SKM-1 treated with dmso at 0.1 percent for 144 hours (cell line): Measurements from ENCODE around the gene GNAI3.

Source experiments
- DNase-seq: peaks from one replicate; lab custom pipeline; 2025; ENCODE audit not compliant: unreplicated experiment; lab: John Stamatoyannopoulos, UW

Gene GNAI3

DNA sequence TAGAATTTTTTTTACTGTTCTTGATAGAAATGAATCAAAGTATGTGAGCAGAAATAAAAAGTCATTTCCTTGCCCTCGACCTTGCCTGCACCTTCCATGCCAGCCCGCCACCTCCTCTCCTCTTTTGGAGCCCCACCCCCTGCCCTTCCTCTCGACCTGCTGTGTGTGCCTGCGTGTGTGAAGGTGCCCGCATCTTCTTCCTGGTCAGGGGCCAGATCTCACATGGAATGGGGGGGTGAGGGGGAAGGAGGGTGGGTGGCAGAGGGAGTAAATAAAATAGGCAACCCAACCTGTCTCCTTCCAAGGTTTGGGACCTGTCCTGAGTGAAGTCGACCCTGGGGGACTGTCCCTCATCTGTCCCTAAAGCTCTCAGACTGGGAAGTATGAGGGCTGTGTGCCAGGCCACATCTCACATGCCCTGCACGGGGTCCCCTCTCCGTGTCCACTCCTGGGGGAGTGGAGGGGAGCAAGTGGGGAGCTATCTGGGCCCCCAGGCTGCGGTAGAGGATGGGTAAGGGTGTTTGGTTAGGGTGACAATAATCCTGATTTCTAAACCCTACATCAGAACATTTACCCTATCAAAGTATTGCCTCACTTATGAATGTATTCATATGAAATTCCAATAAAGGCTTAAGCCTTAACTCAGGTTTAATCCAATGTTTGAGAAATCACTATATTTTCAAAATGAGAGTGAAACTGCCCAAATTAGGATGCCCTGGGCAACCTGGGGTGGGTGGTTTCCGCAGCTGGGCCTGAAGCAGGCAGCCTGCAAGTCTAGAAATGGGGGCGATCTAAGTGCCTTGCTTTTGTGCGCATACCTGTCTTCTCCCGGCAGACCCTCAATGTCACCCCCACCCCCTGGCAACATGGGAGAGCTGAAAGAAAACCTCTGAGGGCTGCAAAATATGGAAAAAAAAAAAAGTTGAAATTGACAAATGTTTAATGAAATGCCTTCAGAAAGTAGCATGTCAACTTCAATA is 86.6 kb downstream of the GNAI3 start:
- DNase-seq, result no peak

DNA sequence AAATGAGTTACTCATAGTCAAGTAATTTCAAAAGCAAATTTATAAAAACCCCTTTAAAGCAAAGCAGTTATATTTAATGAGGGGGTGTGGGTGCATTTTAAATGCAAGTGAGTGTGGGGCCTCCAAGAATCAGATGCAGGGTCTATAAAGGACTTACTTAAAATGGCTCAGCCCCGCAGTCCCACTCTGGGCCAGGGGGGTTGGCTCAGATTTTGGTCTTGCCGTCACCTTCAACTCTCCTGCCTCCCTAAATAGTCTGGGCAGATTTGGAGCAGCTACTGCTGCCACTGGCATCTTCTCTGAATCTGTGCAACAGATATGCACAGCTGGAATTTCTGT is 87.4 kb downstream of the GNAI3 start:
- no peak for DNase-seq

DNA sequence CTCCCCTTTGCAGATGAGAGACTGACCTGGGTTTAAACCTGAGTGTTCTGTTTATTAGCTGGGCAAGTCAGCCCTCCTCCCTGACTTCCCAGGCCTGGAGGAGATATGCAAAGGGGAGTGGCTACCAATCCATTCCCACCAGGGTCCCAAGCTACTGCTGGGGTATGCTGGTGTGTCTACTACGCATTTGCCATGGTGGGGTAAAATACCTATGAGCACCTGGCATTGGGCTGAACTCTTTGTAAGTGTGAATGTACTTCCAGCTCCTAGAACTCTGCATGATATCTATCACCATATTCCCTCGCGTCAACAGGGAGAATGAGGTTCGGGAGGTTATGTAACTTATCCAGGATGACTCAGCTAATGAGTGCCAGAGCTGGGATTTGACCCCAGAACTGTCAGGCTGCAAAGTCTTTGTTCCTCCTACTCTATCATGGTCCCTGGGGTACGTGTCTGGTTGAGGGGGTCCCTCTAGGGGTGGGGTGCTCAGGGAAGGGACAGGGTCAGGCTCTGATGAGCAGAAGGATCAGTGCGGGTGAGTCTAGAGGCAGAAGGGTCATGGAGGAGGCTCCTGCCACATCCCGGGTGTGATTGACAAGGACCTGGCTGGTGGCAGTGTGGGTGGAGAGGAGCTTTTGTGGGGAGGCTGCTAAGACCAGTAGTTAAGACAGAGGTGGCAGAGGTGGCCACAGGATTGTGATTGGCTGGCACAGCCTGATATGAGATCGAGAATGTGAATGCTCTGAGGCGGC is 88.0 kb downstream of the GNAI3 start:
- no peak for DNase-seq

DNA sequence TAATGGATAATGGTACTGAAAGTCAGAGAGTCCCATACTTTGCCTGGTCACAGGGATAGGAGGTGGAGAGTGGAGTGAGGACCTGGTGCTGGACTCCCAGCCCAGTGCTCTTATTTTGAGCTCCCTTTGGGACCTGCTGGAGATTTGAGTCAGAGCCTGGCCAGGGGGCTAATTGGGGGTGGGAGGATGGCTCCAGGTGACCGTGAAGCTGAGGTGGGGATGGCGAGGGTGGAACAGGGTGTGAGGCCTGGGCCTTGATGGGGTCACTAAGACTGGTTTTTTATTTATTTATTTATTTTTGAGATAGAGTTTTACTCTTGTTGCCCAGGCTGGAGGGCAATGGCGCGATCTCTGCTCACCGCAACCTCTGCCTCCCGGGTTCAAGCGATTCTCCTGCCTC is 89.0 kb downstream of the GNAI3 start:
- no peak for DNase-seq

DNA sequence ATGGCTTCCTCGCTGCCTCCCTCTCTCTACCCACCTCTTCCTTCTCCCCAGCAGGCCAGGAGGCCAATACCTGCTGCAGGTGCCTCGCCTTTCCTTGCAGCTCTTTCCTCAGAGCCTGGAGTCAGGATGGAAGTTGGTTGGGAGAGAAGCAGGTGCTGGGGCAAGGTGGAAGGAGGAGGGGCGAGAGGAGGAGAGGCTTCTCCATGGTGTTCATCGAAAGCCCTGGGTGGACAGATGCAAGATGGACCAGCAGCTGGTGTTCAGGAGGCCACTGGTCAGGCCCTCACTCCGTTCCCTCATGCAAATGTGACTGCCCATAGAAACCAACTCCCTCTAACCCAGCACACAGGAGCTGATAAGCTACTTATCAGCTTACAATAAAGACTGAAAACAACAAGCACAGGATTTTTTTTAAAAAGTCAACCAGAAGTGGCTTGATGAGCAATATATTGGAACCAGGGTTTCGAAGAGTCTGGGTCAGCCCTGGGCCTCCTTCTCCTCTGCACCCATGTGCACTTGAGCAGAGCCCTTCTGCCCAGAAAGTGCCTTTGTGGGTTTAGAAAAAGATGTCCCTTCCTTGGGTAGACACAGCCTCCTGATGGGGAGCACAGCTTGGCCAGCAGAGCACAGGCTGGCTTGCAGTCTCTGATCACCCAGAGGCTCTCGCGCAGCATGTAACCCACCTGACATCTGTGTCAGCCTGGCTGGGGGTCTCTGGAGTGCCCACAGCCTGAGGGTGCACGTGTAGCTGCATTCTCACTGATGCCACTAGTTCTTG is 90.8 kb downstream of the GNAI3 start:
- no peak for DNase-seq

DNA sequence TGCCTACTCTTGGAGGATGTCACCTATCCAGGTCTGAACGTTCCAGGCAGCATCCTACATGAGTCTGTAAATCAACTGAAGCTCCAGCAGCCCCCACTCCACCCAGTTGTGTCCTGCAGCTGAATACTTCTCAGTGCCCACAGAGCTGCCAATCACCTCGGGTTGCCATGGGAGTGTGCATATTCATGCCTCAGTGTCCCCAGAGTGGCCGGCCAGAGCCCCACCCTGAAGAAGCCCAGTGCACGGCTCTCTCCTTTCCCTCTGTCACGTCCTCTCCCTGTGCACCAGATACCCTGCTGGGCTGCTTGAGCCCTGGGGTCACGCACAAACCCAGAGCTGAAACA is 91.4 kb downstream of the GNAI3 start:
- no peak for DNase-seq

DNA sequence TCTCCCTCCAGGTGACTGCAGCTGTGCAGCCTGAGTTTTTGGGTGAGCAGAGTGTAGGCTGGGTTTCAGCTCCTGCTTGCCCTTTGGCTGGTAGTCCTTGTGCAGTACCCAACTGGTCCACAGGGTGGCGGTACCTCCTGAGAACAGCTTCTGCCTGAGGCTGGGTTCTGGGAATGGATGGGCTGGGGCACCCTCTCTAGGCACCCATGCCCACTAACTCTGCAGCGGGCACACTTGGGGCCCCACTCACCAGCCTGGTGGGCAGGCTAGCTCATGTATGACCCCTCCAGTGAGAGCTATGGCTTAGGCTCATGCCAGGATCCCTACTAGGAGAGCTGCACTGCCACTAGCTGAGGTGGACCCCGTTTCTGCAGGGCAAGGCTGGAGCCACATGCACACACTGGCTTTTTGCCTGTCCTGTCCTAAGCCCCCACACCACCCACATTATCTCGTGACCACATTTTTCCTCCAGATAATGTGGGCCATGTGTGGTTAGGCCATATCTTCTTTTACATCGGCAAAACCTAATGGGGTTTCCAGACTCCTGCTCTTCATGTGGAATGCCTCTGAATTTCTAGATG is 92.0 kb downstream of the GNAI3 start:
- peak; percentile 55 for DNase-seq

DNA sequence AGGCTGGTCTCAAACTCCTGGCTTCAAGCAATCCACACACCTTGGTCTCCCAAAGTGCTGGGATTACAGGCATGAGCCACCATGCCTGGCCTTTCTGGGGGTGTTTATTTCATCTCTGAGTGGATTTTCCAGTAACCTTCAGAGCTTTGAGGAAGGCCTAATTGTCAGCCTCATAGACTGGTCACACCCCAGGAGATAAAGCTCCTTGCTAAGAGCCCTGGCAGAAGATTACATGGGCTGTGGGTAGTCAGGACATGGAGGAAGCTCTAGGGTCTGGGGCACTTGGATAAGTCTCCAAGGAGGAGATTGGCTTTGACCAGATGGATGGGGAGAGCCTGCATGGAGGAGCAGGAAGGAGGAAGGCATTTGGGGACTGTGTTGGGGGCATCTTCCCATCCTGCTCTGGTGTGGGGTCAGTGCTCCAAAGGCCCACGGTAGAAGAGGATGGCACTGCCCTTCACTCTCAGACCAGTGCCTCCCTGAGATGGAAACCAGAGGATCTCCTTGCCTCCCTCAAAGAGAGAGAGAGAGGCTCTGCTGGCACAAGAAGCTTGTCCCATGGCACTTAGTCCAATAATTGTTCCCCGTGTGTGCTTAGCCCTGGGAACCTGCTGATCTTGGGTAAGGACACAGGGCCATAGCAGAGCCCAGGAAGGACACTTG is 92.8 kb downstream of the GNAI3 start:
- no peak for DNase-seq

DNA sequence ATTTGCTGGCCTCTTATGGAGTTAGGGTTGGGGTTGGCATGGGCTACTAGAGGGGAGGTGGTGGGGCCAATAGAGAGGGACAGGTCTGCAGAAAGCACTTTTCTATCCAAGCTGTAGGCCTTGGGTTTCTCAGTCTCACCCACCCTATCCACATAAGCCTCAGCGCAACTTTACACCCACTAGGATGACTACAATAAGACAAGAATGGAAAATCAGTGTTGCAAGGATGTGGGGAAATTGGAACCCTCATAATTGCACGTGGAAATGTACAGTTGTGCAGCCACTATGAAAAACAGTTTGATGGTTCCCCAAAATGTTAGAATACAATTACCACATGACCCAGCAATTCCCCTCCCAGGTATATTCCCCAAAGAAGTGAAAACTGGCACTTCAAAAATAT is 93.4 kb downstream of the GNAI3 start:
- no peak for DNase-seq

DNA sequence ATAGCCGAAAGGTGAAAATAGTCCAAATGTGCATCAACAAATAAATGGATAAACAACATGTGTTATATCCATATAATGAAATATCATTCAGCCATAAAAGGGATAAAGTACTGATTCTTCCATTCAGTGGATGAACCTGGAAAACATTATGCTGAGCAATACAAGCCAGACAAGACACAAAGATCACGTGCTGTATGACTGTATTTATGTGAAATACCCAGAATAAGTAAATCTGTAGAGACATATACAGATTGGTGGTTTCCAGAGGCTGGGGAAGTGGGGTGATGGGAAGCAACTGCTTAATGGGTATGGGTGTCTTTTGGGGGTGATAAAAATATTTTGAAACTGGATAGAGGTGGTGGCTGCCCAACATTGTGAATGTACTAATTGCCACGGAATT is 94.2 kb downstream of the GNAI3 start:
- DNase-seq, result no peak

DNA sequence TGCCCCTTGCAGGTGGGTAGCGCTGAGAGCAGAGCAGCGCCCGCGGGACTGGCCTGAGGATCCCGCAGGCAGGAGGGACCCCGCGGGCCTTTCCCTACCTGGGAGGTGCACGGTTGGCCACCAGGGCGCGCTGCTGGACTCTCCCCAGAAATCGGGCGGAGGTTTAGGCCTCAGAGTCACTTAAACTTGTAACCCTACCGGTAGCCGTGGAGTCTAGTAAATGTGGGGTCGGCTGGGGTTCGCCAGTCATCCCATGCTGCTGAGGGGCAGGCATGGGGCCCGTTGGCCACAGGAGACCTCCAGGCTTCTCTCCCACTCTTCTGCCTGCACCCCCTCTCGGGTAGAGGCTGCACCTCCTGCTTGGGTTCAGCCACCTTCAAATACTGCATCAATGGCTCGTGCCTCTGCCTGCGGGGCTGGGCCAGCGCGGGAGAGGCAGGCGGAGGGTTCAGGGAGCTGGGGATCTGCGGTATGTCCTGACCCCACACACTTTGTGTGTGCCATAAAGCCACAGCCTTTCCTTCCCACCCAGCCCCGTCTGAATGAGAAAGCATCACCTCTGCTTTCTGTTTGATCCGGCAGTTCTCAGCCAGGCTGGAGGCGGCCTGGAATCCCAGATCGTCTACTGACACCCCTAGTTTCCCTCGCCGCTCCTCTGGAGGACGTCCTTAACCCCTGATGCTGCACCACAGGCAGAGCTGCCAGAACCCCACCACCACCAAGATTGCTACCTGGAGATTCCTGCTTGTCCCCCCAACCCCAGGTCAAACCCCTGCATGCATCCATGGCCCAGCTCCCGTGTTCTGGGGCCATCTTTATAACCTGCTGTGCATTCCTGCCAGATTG is 95.2 kb downstream of the GNAI3 start:
- peak; percentile 75 for DNase-seq

DNA sequence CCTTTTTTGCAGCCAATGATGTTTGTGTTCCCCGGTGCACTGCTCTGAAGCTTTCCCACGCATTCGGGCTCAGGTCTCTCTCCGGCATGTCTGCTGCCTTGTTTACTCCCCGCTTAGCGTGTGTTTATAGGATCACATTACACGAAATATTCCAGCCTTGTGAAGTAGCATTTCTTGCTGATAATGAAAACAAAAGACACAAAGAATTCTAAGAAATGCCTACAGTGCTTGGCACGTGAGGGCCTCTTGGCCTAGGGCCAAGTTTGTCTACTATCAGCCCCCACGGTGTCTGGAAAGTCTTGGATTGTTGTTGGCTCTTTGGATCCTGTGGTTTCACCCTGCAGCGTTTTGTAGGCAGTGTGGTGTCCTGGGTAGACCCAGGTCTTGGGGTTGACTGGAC is 96.3 kb downstream of the GNAI3 start:
- no peak for DNase-seq

DNA sequence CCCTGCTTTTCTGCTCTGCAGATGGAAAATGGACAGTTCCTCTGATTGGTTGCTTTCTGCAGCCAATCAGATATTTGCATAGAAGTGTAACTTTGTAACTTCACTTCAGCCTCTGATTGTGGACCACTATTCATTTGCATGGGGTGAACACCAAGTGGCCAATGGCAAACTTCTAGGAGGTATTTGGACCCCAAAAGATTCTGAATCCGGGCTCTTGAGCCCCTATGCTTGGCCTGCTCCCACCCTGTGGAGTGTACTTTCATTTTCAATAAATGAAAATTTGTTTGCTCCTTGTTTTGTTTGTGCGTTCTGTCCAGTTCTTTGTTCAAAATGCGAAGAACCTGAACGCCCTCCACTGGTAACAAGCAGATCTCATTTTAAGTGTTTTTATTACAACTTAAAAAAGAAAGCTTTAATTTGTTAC is 101.1 kb downstream of the GNAI3 start:
- no peak for DNase-seq

DNA sequence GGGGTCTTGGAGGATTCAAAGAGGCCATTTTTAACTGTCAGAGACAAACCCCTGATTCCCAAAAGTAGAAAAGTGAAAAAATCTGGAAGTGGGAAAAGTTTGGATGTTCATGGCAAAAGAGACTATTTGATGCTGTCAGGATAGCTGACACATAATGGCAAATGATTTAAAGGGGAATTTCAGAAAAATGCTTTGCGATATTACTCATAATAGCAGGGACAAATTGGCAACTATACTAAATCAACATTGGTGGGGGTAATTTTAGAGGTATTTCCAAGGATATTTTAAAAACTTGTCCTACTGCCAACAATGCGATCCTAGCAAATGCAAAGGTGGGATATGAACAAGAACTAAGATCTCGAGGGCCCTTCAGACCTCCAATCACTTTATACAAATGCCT is 102.2 kb downstream of the GNAI3 start:
- no peak for DNase-seq

DNA sequence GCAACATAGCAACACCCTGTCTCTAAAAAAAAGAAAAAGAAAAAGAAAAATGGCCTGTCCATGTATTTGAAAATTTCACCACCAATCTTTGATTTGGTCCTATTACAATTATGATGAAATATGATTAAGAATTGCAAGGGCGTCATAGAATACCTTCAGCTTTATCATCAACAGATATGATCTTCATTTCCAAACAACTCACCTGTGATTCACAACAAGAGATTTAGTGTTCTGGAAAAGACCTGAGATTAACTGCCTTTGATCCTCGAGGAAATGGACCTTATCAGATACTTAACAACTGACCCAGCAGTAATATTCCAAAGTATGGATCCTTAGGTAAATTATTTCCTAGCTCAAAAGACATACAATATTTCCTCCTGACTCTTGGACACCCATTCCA is 104.0 kb downstream of the GNAI3 start:
- no peak for DNase-seq

DNA sequence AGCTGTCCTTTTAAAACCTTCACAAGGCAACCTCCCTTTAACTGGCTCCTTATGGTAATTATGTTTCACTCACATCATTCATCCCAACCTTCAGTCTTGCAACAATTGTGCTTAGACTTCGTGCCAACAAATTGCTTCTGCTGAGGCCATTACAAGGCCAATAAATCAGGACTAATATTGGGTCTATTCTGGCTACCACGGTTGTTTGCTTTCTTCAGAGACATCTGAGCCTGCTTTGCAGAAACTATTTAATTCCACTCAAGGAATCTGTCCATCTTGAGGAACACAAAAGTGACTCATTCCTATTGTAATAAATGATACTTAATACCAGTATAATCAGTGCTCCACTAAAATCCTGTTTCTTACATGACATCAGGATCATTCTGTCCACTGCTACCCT is 104.9 kb downstream of the GNAI3 start:
- DNase-seq, result no peak

DNA sequence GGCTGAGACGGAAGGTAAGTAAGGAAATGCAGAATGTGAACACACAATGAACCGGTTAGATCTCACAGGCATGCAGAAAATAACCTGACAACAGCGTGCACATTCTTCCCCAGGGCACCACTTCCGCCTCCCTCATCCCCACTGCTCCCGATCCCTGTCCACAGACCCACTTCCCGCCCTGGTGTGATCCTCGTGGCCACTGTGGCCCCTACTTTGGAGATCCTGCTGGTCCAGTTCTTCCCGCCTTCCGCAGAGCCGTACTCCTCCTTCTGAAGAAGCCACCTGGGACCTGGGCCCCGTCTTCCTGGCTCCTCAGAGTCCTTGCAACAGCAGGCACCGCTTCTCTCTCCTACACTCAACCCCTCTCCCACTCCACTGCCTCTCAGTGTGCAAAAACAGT is 106.1 kb downstream of the GNAI3 start:
- DNase-seq, result no peak

DNA sequence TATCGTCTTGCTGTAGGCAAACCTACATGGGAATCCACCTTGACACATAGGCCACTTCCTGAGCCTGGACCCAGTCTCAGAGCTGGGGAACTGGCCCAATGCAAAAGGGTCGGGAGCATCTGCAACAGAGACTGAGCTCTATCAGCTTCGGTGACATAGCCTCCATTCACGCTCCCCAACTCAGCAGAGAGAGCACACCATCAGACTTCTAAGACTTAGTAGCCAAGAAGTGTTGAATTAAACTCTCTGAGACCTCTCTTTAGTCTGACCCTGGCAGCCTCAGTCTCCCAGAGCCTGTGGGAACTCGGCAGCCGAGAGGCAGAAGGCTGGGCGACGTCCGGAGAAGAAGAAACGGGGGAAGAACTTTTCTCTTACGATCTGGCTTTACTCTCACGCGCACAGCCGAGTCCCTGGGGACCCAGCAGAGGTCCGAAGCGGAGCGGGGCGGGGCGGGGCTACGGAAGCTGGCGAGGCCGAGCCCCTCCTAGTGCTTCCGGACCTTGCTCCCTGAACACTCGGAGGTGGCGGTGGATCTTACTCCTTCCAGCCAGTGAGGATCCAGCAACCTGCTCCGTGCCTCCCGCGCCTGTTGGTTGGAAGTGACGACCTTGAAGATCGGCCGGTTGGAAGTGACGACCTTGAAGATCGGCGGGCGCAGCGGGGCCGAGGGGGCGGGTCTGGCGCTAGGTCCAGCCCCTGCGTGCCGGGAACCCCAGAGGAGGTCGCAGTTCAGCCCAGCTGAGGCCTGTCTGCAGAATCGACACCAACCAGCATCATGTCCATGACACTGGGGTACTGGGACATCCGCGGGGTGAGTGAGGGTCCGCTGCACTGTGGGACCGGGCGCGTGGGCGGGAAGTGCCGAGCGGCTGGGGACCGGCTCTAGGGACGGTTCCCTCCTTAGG is 107.5 kb downstream of the GNAI3 start, which contains the start of gene GSTM4:
Gene GSTM4, plus strand, starts transcription at position 485 of the 905 bp plus-strand sequence. Its CDS starts 291 bp downstream, at position 776.
- DNase-seq, result peak; percentile 73

DNA sequence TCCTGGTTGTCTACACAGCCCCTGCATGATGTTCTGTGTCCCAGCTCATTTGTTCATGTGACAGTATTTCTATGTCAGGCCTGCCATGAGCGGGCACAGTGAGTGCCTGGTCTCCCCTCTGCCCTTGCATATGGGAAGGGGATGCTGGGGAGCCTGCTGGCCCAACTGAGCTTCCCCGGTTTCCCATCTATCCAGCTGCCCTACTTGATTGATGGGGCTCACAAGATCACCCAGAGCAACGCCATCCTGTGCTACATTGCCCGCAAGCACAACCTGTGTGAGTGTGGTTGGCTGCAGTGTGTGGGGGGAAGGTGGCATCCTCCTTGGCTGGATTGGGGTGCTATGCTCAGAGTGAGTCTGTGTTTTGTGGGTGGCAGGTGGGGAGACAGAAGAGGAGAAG is 109.0 kb downstream of the GNAI3 start:
- no peak for DNase-seq
